ENCODE measurements around the gene FTO.

DNA sequence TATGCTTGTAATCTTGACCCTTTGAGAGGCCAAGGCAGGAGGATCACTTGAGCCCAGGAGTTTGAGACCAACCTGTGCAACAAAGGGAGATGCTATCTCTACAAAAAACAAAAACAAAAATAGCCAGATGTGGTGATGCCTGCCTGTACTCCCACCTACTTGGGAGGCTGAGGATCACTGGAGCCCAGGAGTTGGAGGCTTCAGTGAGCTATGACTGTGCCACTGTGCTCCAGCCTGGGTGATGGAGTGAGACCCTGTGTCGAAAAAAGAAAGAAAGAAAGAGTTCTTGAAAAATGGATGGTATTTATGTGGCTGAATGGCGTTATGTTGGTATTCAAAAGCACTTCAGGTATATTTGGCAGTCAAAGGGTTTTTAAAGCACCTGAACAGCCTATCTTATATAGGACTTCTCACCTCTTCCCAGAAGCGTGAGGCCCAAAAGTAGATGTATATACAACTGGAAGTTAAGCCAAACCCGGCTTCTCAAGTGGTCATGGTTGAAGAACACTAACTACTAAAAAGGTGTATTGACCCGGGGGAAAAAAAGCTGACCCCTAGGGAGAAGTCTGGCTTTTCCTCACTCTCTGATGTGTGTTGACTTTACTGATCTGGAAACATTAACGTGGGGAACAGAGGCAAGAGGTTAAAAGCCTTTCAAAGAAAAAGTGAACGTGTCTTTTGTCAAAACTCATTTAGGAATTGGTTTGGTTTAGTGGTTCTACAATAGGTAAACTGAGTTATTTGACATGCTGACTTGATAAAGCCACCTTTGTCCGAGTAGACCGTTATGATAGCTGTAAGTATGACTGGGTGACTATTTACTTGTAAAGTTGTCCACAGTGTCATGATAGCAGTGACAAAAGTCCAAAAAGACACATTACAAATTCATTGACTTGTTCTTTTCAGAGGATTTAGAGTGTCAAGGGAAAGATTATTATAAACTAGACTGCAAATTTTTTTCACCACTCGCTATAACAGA is 399.2 kb downstream of the FTO start:
- TF ChIP-seq, protein P1, sequence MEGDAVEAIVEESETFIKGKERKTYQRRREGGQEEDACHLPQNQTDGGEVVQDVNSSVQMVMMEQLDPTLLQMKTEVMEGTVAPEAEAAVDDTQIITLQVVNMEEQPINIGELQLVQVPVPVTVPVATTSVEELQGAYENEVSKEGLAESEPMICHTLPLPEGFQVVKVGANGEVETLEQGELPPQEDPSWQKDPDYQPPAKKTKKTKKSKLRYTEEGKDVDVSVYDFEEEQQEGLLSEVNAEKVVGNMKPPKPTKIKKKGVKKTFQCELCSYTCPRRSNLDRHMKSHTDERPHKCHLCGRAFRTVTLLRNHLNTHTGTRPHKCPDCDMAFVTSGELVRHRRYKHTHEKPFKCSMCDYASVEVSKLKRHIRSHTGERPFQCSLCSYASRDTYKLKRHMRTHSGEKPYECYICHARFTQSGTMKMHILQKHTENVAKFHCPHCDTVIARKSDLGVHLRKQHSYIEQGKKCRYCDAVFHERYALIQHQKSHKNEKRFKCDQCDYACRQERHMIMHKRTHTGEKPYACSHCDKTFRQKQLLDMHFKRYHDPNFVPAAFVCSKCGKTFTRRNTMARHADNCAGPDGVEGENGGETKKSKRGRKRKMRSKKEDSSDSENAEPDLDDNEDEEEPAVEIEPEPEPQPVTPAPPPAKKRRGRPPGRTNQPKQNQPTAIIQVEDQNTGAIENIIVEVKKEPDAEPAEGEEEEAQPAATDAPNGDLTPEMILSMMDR (conservative IDR thresholded peaks at IDR 0.05) = no peak
- TF ChIP-seq ZFX (IDR thresholded peaks at IDR 0.05) = no peak
